Lung (tissue), 12 donors: Measurements from ENCODE around the gene DNAH7. TPM values are rescaled to one million over a fixed set of nuclear protein-coding genes. Genes with fewer than 3 reads are reported as not detected.

ENCODE experiments used
- ATAC-seq: fragments of 200-7000 bp; cut with Tn5 transposase; one replicate; pipeline ENCODE4 v1.9.1; 2020; ENCODE audit warnings: moderate number of reproducible peaks; ENCODE audit not compliant: insufficient read depth, low FRiP score
- DNase-seq, 3 donors: peaks; one replicate each; pipeline ENCODE4 v3.0.0-alpha.2; 2013 to 2017
- H3K27ac ChIP-seq, 2 donors: one replicate each; pipeline ENCODE4 v1.5.1; 2013; ENCODE audit warnings: mild to moderate bottlenecking in 2 of 2, moderate library complexity in 2 of 2, control low read depth in 1 of 2, inconsistent platforms in 1 of 2, low read depth in 1 of 2, low read length in 1 of 2
- H3K27me3 ChIP-seq, 3 donors: one replicate each; pipeline ENCODE4 v1.5.1; 2013; ENCODE audit warnings: low read length in 2 of 3; ENCODE audit not compliant: control insufficient read depth in 3 of 3, insufficient read depth in 3 of 3
- H3K36me3 ChIP-seq, 4 donors: one replicate each; pipeline ENCODE4 v1.5.1; 2013; ENCODE audit warnings: low read length in 4 of 4, mild to moderate bottlenecking in 1 of 4, moderate library complexity in 1 of 4; ENCODE audit not compliant: control insufficient read depth in 4 of 4, insufficient read depth in 4 of 4
- H3K4me1 ChIP-seq, 5 donors: one replicate each; pipeline ENCODE4 v1.5.1; 2013; ENCODE audit warnings: low read length in 5 of 5, mild to moderate bottlenecking in 2 of 5, moderate library complexity in 1 of 5; ENCODE audit not compliant: control insufficient read depth in 5 of 5, insufficient read depth in 5 of 5
- H3K4me3 ChIP-seq: one replicate; pipeline ENCODE4 v1.5.1; 2013; ENCODE audit warnings: mild to moderate bottlenecking, control low read depth, moderate library complexity
- H3K9ac ChIP-seq, 2 donors: one replicate each; pipeline ENCODE4 v1.5.1; 2013; ENCODE audit warnings: low read length in 2 of 2, control low read depth in 1 of 2; ENCODE audit not compliant: insufficient read depth in 1 of 2
- H3K9me3 ChIP-seq, 4 donors: one replicate each; pipeline ENCODE4 v1.5.1; 2013; ENCODE audit warnings: low read length in 3 of 4, mild to moderate bottlenecking in 1 of 4, moderate library complexity in 1 of 4; ENCODE audit not compliant: control insufficient read depth in 4 of 4, insufficient read depth in 3 of 4
- CTCF ChIP-seq: IDR thresholded peaks from 2 replicates; pipeline ENCODE4 v1.5.1; 2012; ENCODE audit warnings: mild to moderate bottlenecking; ENCODE audit errors: control extremely low read depth, extremely low read depth
- WGBS, 2 donors: extraction: QIAGEN DNeasy Blood & Tissue Kit; methylation state at CpG; one replicate each; pipeline ENCODE4 v1.1.7; 2013; 5-methylcytosine and 5-hydroxymethylcytosine counted together
- polyA plus RNA-seq, 2 donors: library from polyadenylated mRNA; stranded (reverse); fragments of 200-250 nt; gene quantifications; one replicate each; pipeline ENCODE4 v1.2.1, GENCODE V29; 2013
- total RNA-seq, 2 donors: library from RNA; depleted of rRNA in 1 of 2; stranded (reverse); fragments of >200 nt in 1 of 2; gene quantifications; one replicate each; pipeline ENCODE4 v1.2.1, GENCODE V29; 2014 to 2021
- donor health status: control.
- donor health status: control.
- donor health status: Bipolar disorder and iron deficiency.
- donor health status: healthy.
- donor health status: DM: yes; HTN: yes; CAD: no.

The DNAH7 gene
- total and polyA plus RNA-seq, 4 donors: 1.9 to 32.9 (median 11.3) TPM

GRCh38 chr2:196080526-196080925, 11.9 kb upstream of the DNAH7 start:
- TF ChIP-seq CTCF: no peak
- no peak overlapping the region for H3K9ac ChIP-seq
- 43 to 85% methylated on average over 2 of the region's 2 CpGs for WGBS, 2 donors
- H3K27ac ChIP-seq: no peak overlapping the region
- H3K4me3 ChIP-seq: no peak overlapping the region
- peaks cover 0 to 4% (median 1%) of the 10 kb centered on the region in 4 donors for H3K9me3 ChIP-seq
- peaks cover 0 to 2% (median 0%) of the 10 kb centered on the region in 5 donors for H3K4me1 ChIP-seq
- no peaks in the 10 kb centered on the region for H3K36me3 ChIP-seq
- no peak for DNase-seq
- no peaks in the 10 kb centered on the region for H3K27me3 ChIP-seq
- ATAC-seq: no peak

- DNase-seq: no peak
- 66 to 84% methylated on average over 1 of the region's 1 CpG for WGBS, 2 donors
- ATAC-seq: peak; percentile 39
These were observed 10.4 kb upstream of the DNAH7 start for GRCh38 chr2:196079052-196079451.

GRCh38 chr2:196077821-196078220, 9.2 kb upstream of the DNAH7 start:
- DNase-seq (no peak), ATAC-seq (no peak)
- 59 to 78% methylated on average over 2 of the region's 2 CpGs for WGBS, 2 donors
- Histone ChIP-seq H3K4me3 (no peak overlapping the region), H3K27ac (no peak overlapping the region), H3K4me1 (peaks cover 0 to 2% (median 0%) of the 10 kb centered on the region in 5 donors), H3K27me3 (no peaks in the 10 kb centered on the region), H3K36me3 (no peaks in the 10 kb centered on the region), H3K9ac (no peak overlapping the region), H3K9me3 (no peaks in the 10 kb centered on the region)
- no peak for TF ChIP-seq CTCF

More at GRCh38 chr2:196079052-196079451, 10.4 kb upstream of the DNAH7 start:
- Histone ChIP-seq H3K4me3 (no peak overlapping the region), H3K36me3 (no peaks in the 10 kb centered on the region), H3K9me3 (peaks cover 0 to 4% (median 1%) of the 10 kb centered on the region in 4 donors), H3K27ac (no peak overlapping the region), H3K9ac (no peak overlapping the region), H3K27me3 (no peaks in the 10 kb centered on the region), H3K4me1 (peaks cover 0 to 2% (median 0%) of the 10 kb centered on the region in 5 donors)
- no peak for TF ChIP-seq CTCF
